ENCODE results near the gene LYRM2. TPM values are rescaled to one million over a fixed set of nuclear protein-coding genes. Genes with fewer than 3 reads are reported as not detected.

LYRM2 gene
- total RNA-seq, 5 donors from 2014 or later (not counting 1 experiment from before 2014, with no cell fraction given), result 18.9 to 27.0 (median 23.5) TPM

DNA sequence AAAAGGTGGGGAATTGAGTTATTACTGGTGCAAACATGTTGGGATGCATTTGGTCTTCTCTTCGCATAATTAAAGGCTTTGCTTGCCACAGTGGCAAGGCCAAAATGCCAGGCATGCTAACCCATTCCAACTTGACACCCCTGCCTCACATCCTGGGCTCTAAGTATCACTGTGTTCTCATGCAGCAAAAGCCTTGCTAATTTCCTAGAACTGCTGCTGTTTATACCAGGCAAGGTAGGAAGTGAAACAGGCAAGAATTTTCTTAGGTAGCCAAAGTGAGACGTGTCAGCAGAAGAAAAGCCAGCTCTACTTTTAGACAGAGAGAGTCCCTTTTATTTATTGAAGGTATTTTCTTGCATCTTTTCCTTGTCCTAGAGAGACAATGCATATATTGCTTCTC, 41.2 kb downstream of the LYRM2 start:
- H3K9me3 Mint-ChIP-seq, result peaks cover 0 to 4% (median 3%) of the 10 kb centered on the region in 3 donors
- DNase-seq (no peak), ATAC-seq (replicated peaks in 1 of 4) (no peak)
- peaks cover 14 to 24% (median 22%) of the 10 kb centered on the region in 3 donors for H3K4me1 Mint-ChIP-seq
- no peaks in the 10 kb centered on the region for H3K27me3 Mint-ChIP-seq
- Histone ChIP-seq H3K27ac (ENCODE audit: low read length) (no peak overlapping the region), H3K4me1 (ENCODE audit: control insufficient read depth in 1 of 2, extremely low read depth in 1 of 2, insufficient read depth in 2 of 2, low read length in 2 of 2) (peaks cover 0 to 5% of the 10 kb centered on the region in 2 experiments), H3K27me3 (replicated peaks in 1 of 2; ENCODE audit: control insufficient read depth in 2 of 2, extremely low read depth in 1 of 2, insufficient read depth in 2 of 2, low read length in 1 of 2) (no peaks in the 10 kb centered on the region), H3K4me3 (ENCODE audit: control insufficient read depth in 1 of 2, extremely low read depth in 1 of 2, low read length in 1 of 2) (no peak overlapping the region), H3K9me3 (no peaks in the 10 kb centered on the region), H3K36me3 (ENCODE audit: control insufficient read depth in 2 of 2, extremely low read depth in 1 of 2, insufficient read depth in 1 of 2, low read length in 1 of 2) (no peaks in the 10 kb centered on the region)
- H3K27ac Mint-ChIP-seq, result no peak overlapping the region
- CTCF ChIA-PET, result no interaction called here
- WGBS (ENCODE audit: insufficient coverage), result no CpG with 5 or more reads among the region's 2 CpGs
- peaks cover 9% of the 10 kb centered on the region for H3K36me3 Mint-ChIP-seq
- POLR2A ChIA-PET, result no interaction called here
- no peak overlapping the region for H3K4me3 Mint-ChIP-seq

GRCh38 chr6:89596484-89596883, 42.1 kb downstream of the LYRM2 start:
- H3K4me1 Mint-ChIP-seq, result peaks cover 14 to 24% (median 22%) of the 10 kb centered on the region in 3 donors
- Histone ChIP-seq H3K36me3 (ENCODE audit: control insufficient read depth in 2 of 2, extremely low read depth in 1 of 2, insufficient read depth in 1 of 2, low read length in 1 of 2) (no peaks in the 10 kb centered on the region), H3K4me3 (ENCODE audit: control insufficient read depth in 1 of 2, extremely low read depth in 1 of 2, low read length in 1 of 2) (no peak overlapping the region), H3K9me3 (no peaks in the 10 kb centered on the region), H3K27me3 (replicated peaks in 1 of 2; ENCODE audit: control insufficient read depth in 2 of 2, extremely low read depth in 1 of 2, insufficient read depth in 2 of 2, low read length in 1 of 2) (no peaks in the 10 kb centered on the region), H3K27ac (ENCODE audit: low read length) (no peak overlapping the region), H3K4me1 (ENCODE audit: control insufficient read depth in 1 of 2, extremely low read depth in 1 of 2, insufficient read depth in 2 of 2, low read length in 2 of 2) (peaks cover 0 to 5% of the 10 kb centered on the region in 2 experiments)
- WGBS (ENCODE audit: insufficient coverage), result no CpG with 5 or more reads among the region's 1 CpG
- H3K9me3 Mint-ChIP-seq, result peaks cover 0 to 4% (median 3%) of the 10 kb centered on the region in 3 donors
- ChIA-PET CTCF (interaction anchor here in 1 of 2 donors (1.1 kb wide), 1 partner anchor 239 kb away, joined by 3 read pairs; no protein-coding TSS in a partner anchor), POLR2A (no interaction called here)
- peak overlapping the region; percentile 66 to 83 for H3K27ac Mint-ChIP-seq
- H3K36me3 Mint-ChIP-seq, result peaks cover 9% of the 10 kb centered on the region
- H3K4me3 Mint-ChIP-seq, result no peak overlapping the region
- ATAC-seq (replicated peaks in 1 of 4), result no peak
- H3K27me3 Mint-ChIP-seq, result no peaks in the 10 kb centered on the region
- no peak for DNase-seq

DNA sequence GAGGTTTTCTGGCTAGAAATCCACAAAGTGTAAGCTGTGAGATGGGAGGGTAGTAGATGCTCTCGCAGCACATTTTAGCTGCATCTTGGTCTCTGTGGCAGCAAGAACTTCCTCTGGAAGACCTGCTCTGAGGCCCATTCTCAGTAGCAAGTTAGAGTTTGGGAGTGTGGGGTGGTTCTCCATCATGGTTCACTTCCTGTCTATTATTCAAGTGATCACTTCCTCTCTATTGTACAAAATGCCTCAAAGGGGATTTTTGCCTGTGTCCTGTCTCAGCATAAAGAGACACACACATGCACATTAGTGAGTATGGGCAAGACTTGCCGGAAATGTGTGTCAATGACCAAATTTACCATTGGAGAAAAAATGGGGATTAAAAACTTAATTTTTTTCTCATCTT, 42.5 kb downstream of the LYRM2 start:
- peak in 3 of 4 experiments; percentile 40 to 84 (median 65) for ATAC-seq (replicated peaks in 1 of 4)
- H3K9me3 Mint-ChIP-seq, result peaks cover 0 to 4% (median 3%) of the 10 kb centered on the region in 3 donors
- ChIA-PET CTCF (interaction anchor here in 1 of 2 donors (1.1 kb wide), 1 partner anchor 238 kb away, joined by 3 read pairs; no protein-coding TSS in a partner anchor), POLR2A (no interaction called here)
- 60% methylated on average over 1 of the region's 2 CpGs for WGBS (ENCODE audit: insufficient coverage)
- no peak overlapping the region for H3K4me3 Mint-ChIP-seq
- DNase-seq, result peak in 2 of 35 experiments; percentile 11 to 30
- peaks cover 14 to 24% (median 22%) of the 10 kb centered on the region in 3 donors for H3K4me1 Mint-ChIP-seq
- Histone ChIP-seq H3K27ac (ENCODE audit: low read length) (no peak overlapping the region), H3K27me3 (replicated peaks in 1 of 2; ENCODE audit: control insufficient read depth in 2 of 2, extremely low read depth in 1 of 2, insufficient read depth in 2 of 2, low read length in 1 of 2) (no peaks in the 10 kb centered on the region), H3K4me3 (ENCODE audit: control insufficient read depth in 1 of 2, extremely low read depth in 1 of 2, low read length in 1 of 2) (no peak overlapping the region), H3K36me3 (ENCODE audit: control insufficient read depth in 2 of 2, extremely low read depth in 1 of 2, insufficient read depth in 1 of 2, low read length in 1 of 2) (no peaks in the 10 kb centered on the region), H3K9me3 (no peaks in the 10 kb centered on the region), H3K4me1 (ENCODE audit: control insufficient read depth in 1 of 2, extremely low read depth in 1 of 2, insufficient read depth in 2 of 2, low read length in 2 of 2) (peaks cover 0 to 5% of the 10 kb centered on the region in 2 experiments)
- peak overlapping the region; percentile 66 to 83 for H3K27ac Mint-ChIP-seq
- H3K36me3 Mint-ChIP-seq, result peaks cover 9% of the 10 kb centered on the region
- no peaks in the 10 kb centered on the region for H3K27me3 Mint-ChIP-seq

DNA sequence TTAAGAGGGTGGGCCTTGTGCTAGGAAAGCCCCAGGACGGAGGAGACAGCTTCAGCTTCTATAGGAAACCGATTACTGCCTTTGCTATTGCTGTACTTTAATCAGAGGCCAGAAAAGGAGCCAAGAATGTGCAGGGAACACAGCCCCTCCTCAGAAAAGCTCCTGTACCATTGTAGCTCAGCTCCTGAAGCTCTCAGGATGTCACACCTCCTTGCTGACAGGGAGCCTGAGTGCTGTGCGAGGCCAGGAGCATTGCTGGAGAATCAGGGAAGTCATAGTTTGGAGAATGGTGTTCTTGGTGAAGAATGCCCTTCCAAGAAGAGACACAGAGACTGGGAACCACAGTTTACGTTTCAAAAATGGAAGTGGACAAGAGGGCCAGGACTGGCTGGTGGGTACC, 46.8 kb downstream of the LYRM2 start:
- Mint-ChIP-seq H3K4me1 (peaks cover 14 to 16% (median 14%) of the 10 kb centered on the region in 3 donors), H3K27ac (no peak overlapping the region), H3K9me3 (no peaks in the 10 kb centered on the region), H3K4me3 (no peak overlapping the region), H3K36me3 (peaks cover 3% of the 10 kb centered on the region), H3K27me3 (no peaks in the 10 kb centered on the region)
- H3K9me3 ChIP-seq, result no peaks in the 10 kb centered on the region
- no peak for ATAC-seq (replicated peaks in 1 of 4)
- no peak overlapping the region for H3K27ac ChIP-seq (ENCODE audit: low read length)
- peaks cover 0 to 5% of the 10 kb centered on the region in 2 experiments for H3K4me1 ChIP-seq (ENCODE audit: control insufficient read depth in 1 of 2, extremely low read depth in 1 of 2, insufficient read depth in 2 of 2, low read length in 2 of 2)
- DNase-seq, result no peak
- no peak overlapping the region for H3K4me3 ChIP-seq (ENCODE audit: control insufficient read depth in 1 of 2, extremely low read depth in 1 of 2, low read length in 1 of 2)
- H3K27me3 ChIP-seq (replicated peaks in 1 of 2; ENCODE audit: control insufficient read depth in 2 of 2, extremely low read depth in 1 of 2, insufficient read depth in 2 of 2, low read length in 1 of 2), result peaks cover 0 to 2% of the 10 kb centered on the region in 2 experiments
- ChIA-PET CTCF (no interaction called here), POLR2A (no interaction called here)
- 83% methylated on average over 4 of the region's 4 CpGs for WGBS (ENCODE audit: insufficient coverage)
- no peaks in the 10 kb centered on the region for H3K36me3 ChIP-seq (ENCODE audit: control insufficient read depth in 2 of 2, extremely low read depth in 1 of 2, insufficient read depth in 1 of 2, low read length in 1 of 2)

- peaks cover 0 to 2% of the 10 kb centered on the region in 2 experiments for H3K27me3 ChIP-seq (replicated peaks in 1 of 2; ENCODE audit: control insufficient read depth in 2 of 2, extremely low read depth in 1 of 2, insufficient read depth in 2 of 2, low read length in 1 of 2)
- no peaks in the 10 kb centered on the region for H3K4me1 ChIP-seq (ENCODE audit: control insufficient read depth in 1 of 2, extremely low read depth in 1 of 2, insufficient read depth in 2 of 2, low read length in 2 of 2)
- no peaks in the 10 kb centered on the region for H3K9me3 ChIP-seq
- H3K27ac ChIP-seq (ENCODE audit: low read length), result no peak overlapping the region
- no peak overlapping the region for H3K4me3 Mint-ChIP-seq
- no peak overlapping the region for H3K27ac Mint-ChIP-seq
- ATAC-seq (replicated peaks in 1 of 4) (no peak), DNase-seq (no peak)
- WGBS (ENCODE audit: insufficient coverage), result no CpG with 5 or more reads among the region's 2 CpGs
- no peaks in the 10 kb centered on the region for H3K9me3 Mint-ChIP-seq
- POLR2A ChIA-PET, result no interaction called here
- H3K36me3 ChIP-seq (ENCODE audit: control insufficient read depth in 2 of 2, extremely low read depth in 1 of 2, insufficient read depth in 1 of 2, low read length in 1 of 2), result no peaks in the 10 kb centered on the region
- no peaks in the 10 kb centered on the region for H3K36me3 Mint-ChIP-seq
- H3K4me1 Mint-ChIP-seq, result peaks cover 0 to under 1% (median 0%) of the 10 kb centered on the region in 3 donors
- no peaks in the 10 kb centered on the region for H3K27me3 Mint-ChIP-seq
- no peak overlapping the region for H3K4me3 ChIP-seq (ENCODE audit: control insufficient read depth in 1 of 2, extremely low read depth in 1 of 2, low read length in 1 of 2)
- CTCF ChIA-PET, result no interaction called here
Observed at GRCh38 chr6:89590133-89590532, 48.4 kb downstream of the LYRM2 start.

GRCh38 chr6:89589297-89590025, 49.1 kb downstream of the LYRM2 start:
- Mint-ChIP-seq H3K4me3 (no peak overlapping the region), H3K27me3 (no peaks in the 10 kb centered on the region), H3K9me3 (no peaks in the 10 kb centered on the region), H3K36me3 (no peaks in the 10 kb centered on the region), H3K4me1 (no peaks in the 10 kb centered on the region), H3K27ac (no peak overlapping the region)
- POLR2A ChIA-PET, result no interaction called here
- H3K27ac ChIP-seq (ENCODE audit: low read length), result no peak overlapping the region
- ATAC-seq (replicated peaks in 1 of 4), result no peak
- no peaks in the 10 kb centered on the region for H3K36me3 ChIP-seq (ENCODE audit: control insufficient read depth in 2 of 2, extremely low read depth in 1 of 2, insufficient read depth in 1 of 2, low read length in 1 of 2)
- H3K27me3 ChIP-seq (replicated peaks in 1 of 2; ENCODE audit: control insufficient read depth in 2 of 2, extremely low read depth in 1 of 2, insufficient read depth in 2 of 2, low read length in 1 of 2), result peaks cover 0 to 2% of the 10 kb centered on the region in 2 experiments
- WGBS (ENCODE audit: insufficient coverage), result 73% methylated on average over 2 of the region's 7 CpGs
- no peaks in the 10 kb centered on the region for H3K4me1 ChIP-seq (ENCODE audit: control insufficient read depth in 1 of 2, extremely low read depth in 1 of 2, insufficient read depth in 2 of 2, low read length in 2 of 2)
- no peaks in the 10 kb centered on the region for H3K9me3 ChIP-seq
- DNase-seq, result no peak
- CTCF ChIA-PET, result no interaction called here
- no peak overlapping the region for H3K4me3 ChIP-seq (ENCODE audit: control insufficient read depth in 1 of 2, extremely low read depth in 1 of 2, low read length in 1 of 2)
